GM12864 (cell line): ENCODE data around the gene ANKRD33.

Experiments
- DNase-seq: peaks from one replicate; pipeline ENCODE4 v3.0.0-alpha.2; 2011; ENCODE audit warnings: low read depth
- H3K4me3 ChIP-seq: 2 replicates; pipeline ENCODE4 v1.5.1; 2011; ENCODE audit warnings: mild to moderate bottlenecking, low read depth, low read length, control low read depth
- CTCF ChIP-seq: IDR thresholded peaks from 2 replicates; pipeline ENCODE4 v1.5.1; 2011; ENCODE audit warnings: low read depth, mild to moderate bottlenecking, moderate library complexity, low read length, control low read depth, inconsistent platforms; ENCODE audit errors: missing control alignments

Gene ANKRD33

GRCh38 chr12:51850081-51850964, 37.6 kb upstream of the ANKRD33 start:
- no peak for DNase-seq
- TF ChIP-seq CTCF = no peak
- H3K4me3 ChIP-seq = no peak overlapping the region

DNA sequence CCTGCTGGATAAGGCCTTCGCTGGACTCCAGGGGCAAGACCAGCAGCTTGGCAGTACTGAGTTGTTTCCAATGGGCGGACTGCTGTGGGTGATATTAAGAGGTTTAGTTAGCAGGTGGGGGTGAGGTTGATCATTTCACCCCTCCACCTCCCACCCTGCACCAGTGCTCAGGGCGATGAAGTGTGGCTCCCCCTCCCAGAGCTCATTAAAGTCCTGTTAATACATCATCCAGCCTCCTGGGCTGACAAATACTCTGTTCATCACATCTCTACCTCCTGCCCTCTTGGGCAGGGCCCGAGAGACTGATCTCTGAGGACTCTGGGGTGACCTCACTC, 37.0 kb upstream of the ANKRD33 start:
- H3K4me3 ChIP-seq = no peak overlapping the region
- no peak for DNase-seq
- no peak for TF ChIP-seq CTCF

- no peak for DNase-seq
- no peak for TF ChIP-seq CTCF
Measured at GRCh38 chr12:51851413-51852124, 36.3 kb upstream of the ANKRD33 start.

DNA sequence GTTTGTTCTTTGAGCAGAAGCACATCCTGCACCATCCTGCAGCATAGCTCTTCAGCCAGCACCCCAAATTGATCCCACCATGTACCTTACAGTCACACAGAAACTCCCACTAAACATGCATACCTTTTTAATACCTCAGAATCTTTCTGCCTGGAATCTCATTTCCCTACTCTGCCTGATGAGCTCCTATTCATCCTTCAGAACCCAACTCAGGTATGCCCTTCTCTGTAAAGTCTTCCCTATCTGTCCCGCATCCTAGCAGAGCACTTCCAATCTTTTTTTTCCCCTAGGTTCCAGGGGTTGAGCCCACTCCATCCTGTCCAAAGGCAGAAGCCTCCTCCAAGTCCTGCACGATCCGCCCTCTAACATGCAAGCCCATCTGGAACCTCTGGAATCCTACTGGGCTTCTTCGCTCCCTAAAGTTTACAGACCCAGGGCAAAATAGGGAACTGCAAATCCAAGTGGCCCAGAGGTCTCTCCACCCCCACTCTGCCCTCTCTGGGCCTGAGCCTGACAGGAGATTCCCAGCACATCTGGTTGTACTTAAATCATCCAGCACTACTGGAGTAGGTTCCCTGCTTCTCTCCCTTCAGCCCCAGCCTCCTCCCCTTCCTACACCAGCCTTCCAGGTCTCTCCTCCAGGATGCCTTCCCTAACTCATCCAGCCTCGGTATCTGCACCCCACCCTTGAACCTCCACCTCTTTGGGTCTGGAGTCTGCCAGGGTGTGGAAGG, 35.3 kb upstream of the ANKRD33 start:
- H3K4me3 ChIP-seq = no peak overlapping the region
- TF ChIP-seq CTCF = no peak
- DNase-seq = no peak

More at GRCh38 chr12:51851413-51852124, 36.3 kb upstream of the ANKRD33 start:
- H3K4me3 ChIP-seq = no peak overlapping the region

DNA sequence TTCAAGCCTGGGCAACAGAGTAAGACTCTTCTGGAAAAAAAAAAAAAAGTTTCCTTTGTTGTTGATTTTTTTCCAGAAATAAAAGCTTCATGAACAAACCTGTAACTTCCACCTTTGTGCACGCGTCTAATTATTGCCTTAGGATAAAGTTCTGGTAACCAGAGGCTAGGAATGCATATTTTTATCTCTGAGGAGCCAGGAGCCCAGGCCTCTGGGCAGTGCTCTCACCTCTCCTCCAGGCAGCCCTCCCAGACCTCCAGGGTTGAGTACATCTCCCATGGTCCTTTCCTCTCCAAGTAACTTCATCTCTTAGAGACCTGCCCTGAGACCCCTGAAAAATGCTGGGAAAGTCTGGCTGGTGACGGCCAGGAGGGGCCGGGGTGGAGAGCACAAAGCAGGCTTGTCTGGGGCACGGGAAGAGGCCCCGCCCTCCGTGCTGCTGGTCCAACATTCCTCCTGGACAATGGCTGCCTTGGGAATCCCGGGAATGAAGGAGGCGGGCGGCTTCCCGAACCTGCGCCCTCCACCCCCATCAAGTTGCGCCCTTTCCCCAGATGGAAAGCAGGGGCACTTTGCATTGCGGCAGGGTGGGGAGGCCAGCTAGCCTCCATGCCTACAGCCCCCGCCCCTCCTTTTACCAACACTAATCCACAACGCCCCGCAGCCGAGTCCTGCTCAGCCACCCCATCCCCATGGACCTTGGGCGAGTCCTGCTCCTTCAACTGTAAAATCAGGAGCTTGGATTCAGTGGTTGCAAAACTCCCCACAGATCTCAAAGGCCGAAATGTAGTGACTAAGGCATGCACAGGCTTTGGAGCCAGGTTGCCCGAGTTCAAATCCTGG, 32.1 kb upstream of the ANKRD33 start:
- no peak for DNase-seq
- no peak overlapping the region for H3K4me3 ChIP-seq
- TF ChIP-seq CTCF = no peak

- TF ChIP-seq CTCF = no peak
- no peak overlapping the region for H3K4me3 ChIP-seq
- no peak for DNase-seq
Measured at GRCh38 chr12:51860986-51861385, 26.9 kb upstream of the ANKRD33 start.
